HepG2 (cell line): Measurements from ENCODE around the gene MDFI. TPM values are rescaled to one million over a fixed set of nuclear protein-coding genes. Genes with fewer than 3 reads are reported as not detected.
A peak's percentile ranks its signal among the peaks of the same experiment; 100 is the strongest.

Experiments used
- AHDC1 ChIP-seq: sonication (generic); formaldehyde crosslinking; IDR thresholded peaks from 2 replicates; pipeline ENCODE4 v1.5.1; 2020; ENCODE audit warnings: mild to moderate bottlenecking, missing genetic modification reagents, borderline replicate concordance
- CHD2 ChIP-seq: IDR thresholded peaks from 2 replicates; pipeline ENCODE4 v1.6.1; 2011; ENCODE audit warnings: low read depth, low read length, improper control_type of control experiment
- FOXA3 ChIP-seq: IDR thresholded peaks from 2 replicates; pipeline ENCODE4 v1.6.1; 2016; ENCODE audit warnings: missing genetic modification reagents, missing compliant biosample characterization
- GATAD2A ChIP-seq: IDR thresholded peaks from 2 replicates; pipeline ENCODE4 v1.6.1; 2016
- MAFK ChIP-seq, 2 experiments: IDR thresholded peaks in 1 of 2; conservative IDR thresholded peaks in 1 of 2; 2 replicates each; pipeline ENCODE4 v1.6.1; 2011; ENCODE audit warnings: improper control_type of control experiment in 2 of 2, low read length in 2 of 2
- MEIS2 ChIP-seq: sonication (generic); formaldehyde crosslinking; IDR thresholded peaks from 2 replicates; pipeline ENCODE4 v1.9.0; 2021; ENCODE audit warnings: mild to moderate bottlenecking, missing genetic modification reagents
- NFATC3 ChIP-seq: sonication (generic); formaldehyde crosslinking; IDR thresholded peaks from 2 replicates; pipeline ENCODE4 v1.5.1; 2020; ENCODE audit warnings: mild to moderate bottlenecking, missing genetic modification reagents
- POLR2A ChIP-seq, 2 experiments: IDR thresholded peaks; 2 replicates each; pipeline ENCODE4 v1.6.1; 2011; ENCODE audit warnings: low read depth in 2 of 2, low read length in 2 of 2, mild to moderate bottlenecking in 1 of 2, moderate library complexity in 1 of 2; ENCODE audit not compliant: insufficient read depth in 1 of 2
- SCMH1 ChIP-seq: sonication (generic); formaldehyde crosslinking; IDR thresholded peaks from 2 replicates; pipeline ENCODE4 v1.9.0; 2021; ENCODE audit warnings: missing genetic modification reagents, mild to moderate bottlenecking, borderline replicate concordance
- SNAPC2 ChIP-seq: sonication (generic); formaldehyde crosslinking; IDR thresholded peaks from 2 replicates; pipeline ENCODE4 v1.8.1; 2022; ENCODE audit warnings: mild to moderate bottlenecking, missing genetic modification reagents
- SOX5 ChIP-seq: IDR thresholded peaks from 2 replicates; pipeline ENCODE4 v1.6.1; 2016; ENCODE audit warnings: borderline replicate concordance
- SP2 ChIP-seq: sonication (generic); formaldehyde crosslinking; IDR thresholded peaks from 2 replicates; pipeline ENCODE4 v1.5.1; 2020; ENCODE audit warnings: mild to moderate bottlenecking, missing genetic modification reagents
- THRA ChIP-seq: sonication (generic); formaldehyde crosslinking; IDR thresholded peaks from 2 replicates; pipeline ENCODE4 v1.4.0; 2020; ENCODE audit warnings: missing genetic modification reagents, borderline replicate concordance
- TRIM22 ChIP-seq: fragments of 450-650 bp; IDR thresholded peaks from 2 replicates; pipeline ENCODE4 v1.6.1; 2017
- XRCC5 ChIP-seq: fragments of 200-400 bp; formaldehyde crosslinking; optimal IDR thresholded peaks from 2 replicates; pipeline ENCODE3; 2017; ENCODE audit warnings: mild to moderate bottlenecking, low read length
- ZNF275 ChIP-seq: sonication (generic); formaldehyde crosslinking; IDR thresholded peaks from 2 replicates; pipeline ENCODE4 v1.8.0; 2022; ENCODE audit warnings: missing genetic modification reagents, mild to moderate bottlenecking, inconsistent platforms, borderline replicate concordance
- polyA plus RNA-seq, 8 experiments: library from polyadenylated mRNA; depleted of rRNA in 3 of 8; stranded (reverse) in 7 of 8; unstranded in 1 of 8; fragments of >200 nt; fragmentation: Illumina TruSeq in 4 of 8; extraction: Trizol in 4 of 8; gene quantifications; 2 replicates each; pipeline versions ENCODE4 v1.2.1 to v1.2.3, GENCODE V29; 2011 to 2016; ENCODE audit warnings: low read depth in 4 of 8, missing spikeins in 1 of 8, mixed read lengths in 1 of 8; ENCODE audit not compliant: insufficient read depth in 1 of 8
- total RNA-seq, 5 experiments: library from RNA; depleted of rRNA; stranded (reverse); fragments of >200 nt; fragmentation: Illumina TruSeq; extraction: Trizol; gene quantifications; 2 replicates each; pipeline ENCODE4 v1.2.3, GENCODE V29; 2016; ENCODE audit warnings: low read depth in 1 of 5
- TF ChIP-seq, protein P1 (sequence below): sonication (generic); formaldehyde crosslinking; IDR thresholded peaks from 2 replicates; pipeline ENCODE4 v1.4.0; 2020; ENCODE audit warnings: missing genetic modification reagents
- TF ChIP-seq, protein P2 (sequence below): sonication (generic); IDR thresholded peaks from 2 replicates; pipeline ENCODE4 v1.6.1; 2016; ENCODE audit warnings: low read depth, borderline replicate concordance

MDFI gene
- total and polyA plus RNA-seq, 2 of the 13 experiments (the other 11 are each of a cell fraction or from before 2014, with no cell fraction given): 0.28 TPM; not detected in 1

DNA sequence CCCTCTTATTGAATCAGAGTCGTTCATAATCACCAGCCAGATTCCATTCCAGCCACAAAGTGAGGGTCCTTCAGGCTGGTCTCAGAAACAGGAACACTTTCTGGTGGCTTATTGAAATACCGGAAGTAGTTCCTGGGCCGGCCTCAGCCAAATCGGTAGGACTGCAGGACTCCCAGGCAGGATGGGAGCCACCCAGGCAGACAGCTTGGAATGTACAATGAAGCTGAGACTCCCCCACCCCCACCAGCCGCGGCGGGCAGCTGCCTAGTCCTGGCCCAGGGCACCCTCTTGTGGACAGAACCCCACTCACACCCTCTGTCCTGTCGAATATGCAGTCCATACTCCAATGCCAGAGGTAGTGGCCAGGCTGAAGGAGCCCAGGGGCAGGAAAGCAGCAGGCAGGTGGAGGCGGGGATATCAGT lies 43.8 kb downstream of the MDFI start (continued):
- peak; percentile 68; the same call in 1 of the 2 replicates for TF ChIP-seq CHD2
- no peak for TF ChIP-seq MAFK (conservative IDR thresholded peaks at IDR 0.05 in 1 of 2, IDR thresholded peaks at IDR 0.05 in 1 of 2; ENCODE audit: low read length in 2 of 2)
- TF ChIP-seq, protein P1, sequence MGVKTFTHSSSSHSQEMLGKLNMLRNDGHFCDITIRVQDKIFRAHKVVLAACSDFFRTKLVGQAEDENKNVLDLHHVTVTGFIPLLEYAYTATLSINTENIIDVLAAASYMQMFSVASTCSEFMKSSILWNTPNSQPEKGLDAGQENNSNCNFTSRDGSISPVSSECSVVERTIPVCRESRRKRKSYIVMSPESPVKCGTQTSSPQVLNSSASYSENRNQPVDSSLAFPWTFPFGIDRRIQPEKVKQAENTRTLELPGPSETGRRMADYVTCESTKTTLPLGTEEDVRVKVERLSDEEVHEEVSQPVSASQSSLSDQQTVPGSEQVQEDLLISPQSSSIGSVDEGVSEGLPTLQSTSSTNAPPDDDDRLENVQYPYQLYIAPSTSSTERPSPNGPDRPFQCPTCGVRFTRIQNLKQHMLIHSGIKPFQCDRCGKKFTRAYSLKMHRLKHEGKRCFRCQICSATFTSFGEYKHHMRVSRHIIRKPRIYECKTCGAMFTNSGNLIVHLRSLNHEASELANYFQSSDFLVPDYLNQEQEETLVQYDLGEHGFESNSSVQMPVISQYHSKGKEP (CRISPR knock-in tag): no peak
- TF ChIP-seq, protein P2, sequence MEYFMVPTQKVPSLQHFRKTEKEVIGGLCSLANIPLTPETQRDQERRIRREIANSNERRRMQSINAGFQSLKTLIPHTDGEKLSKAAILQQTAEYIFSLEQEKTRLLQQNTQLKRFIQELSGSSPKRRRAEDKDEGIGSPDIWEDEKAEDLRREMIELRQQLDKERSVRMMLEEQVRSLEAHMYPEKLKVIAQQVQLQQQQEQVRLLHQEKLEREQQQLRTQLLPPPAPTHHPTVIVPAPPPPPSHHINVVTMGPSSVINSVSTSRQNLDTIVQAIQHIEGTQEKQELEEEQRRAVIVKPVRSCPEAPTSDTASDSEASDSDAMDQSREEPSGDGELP: peak; percentile 36; the same call in 1 of the 2 replicates
- no peak for TF ChIP-seq MEIS2 (CRISPR knock-in tag)
- TF ChIP-seq XRCC5: peak; percentile 85
- no peak for TF ChIP-seq AHDC1 (CRISPR knock-in tag)
- peak; percentile 46; the same call in 1 of the 2 replicates for TF ChIP-seq GATAD2A (CRISPR knock-in tag)
- no peak for TF ChIP-seq NFATC3 (CRISPR knock-in tag)
- TF ChIP-seq SOX5 (CRISPR knock-in tag): peak; percentile 39; the same call in 1 of the 2 replicates
- TF ChIP-seq SNAPC2: no peak
- no peak for TF ChIP-seq SP2
- TF ChIP-seq POLR2A (IDR thresholded peaks at IDR 0.05; ENCODE audit: insufficient read depth in 1 of 2, low read depth in 2 of 2, low read length in 2 of 2): no peak
- TF ChIP-seq ZNF275 (CRISPR knock-in tag): no peak
- no peak for TF ChIP-seq SCMH1
- TF ChIP-seq TRIM22: no peak
- TF ChIP-seq THRA (CRISPR knock-in tag): no peak
- TF ChIP-seq FOXA3 (CRISPR knock-in tag): peak; percentile 42; the same call in 1 of the 2 replicates
